K562 (cell line): ENCODE results near the gene ADCY4. TPM values are rescaled to one million over a fixed set of nuclear protein-coding genes. Genes with fewer than 3 reads are reported as not detected.

Experiments used
- ATF4 ChIP-seq: fragments of 450-650 bp; formaldehyde crosslinking; IDR thresholded peaks from 2 replicates; pipeline ENCODE4 v1.4.0; 2022; ENCODE audit warnings: mild to moderate bottlenecking, moderate library complexity
- BRCA1 ChIP-seq, 2 experiments: fragments of 450-650 bp in 1 of 2; sonication (generic) in 1 of 2; formaldehyde crosslinking in 1 of 2; IDR thresholded peaks; 2 replicates each; pipeline versions ENCODE4 v1.5.0 to v1.6.1; 2017 to 2020; ENCODE audit warnings: mild to moderate bottlenecking in 1 of 2, missing genetic modification reagents in 1 of 2
- CBX3 ChIP-seq, 2 experiments: IDR thresholded peaks; 1 replicate in 1 of 2; 2 replicates in 1 of 2; pipeline ENCODE4 v1.6.1; 2012; ENCODE audit warnings: inconsistent platforms in 2 of 2, low read length in 2 of 2, borderline replicate concordance in 1 of 2, control low read depth in 1 of 2
- CREB3L1 ChIP-seq: fragments of 450-650 bp; IDR thresholded peaks from 2 replicates; pipeline ENCODE4 v1.6.1; 2014; ENCODE audit warnings: low read depth, mild to moderate bottlenecking, moderate library complexity, borderline replicate concordance
- HCFC1 ChIP-seq: IDR thresholded peaks from 2 replicates; pipeline ENCODE4 v1.6.1; 2012; ENCODE audit warnings: low read depth, low read length, improper control_type of control experiment
- NCOR1 ChIP-seq: fragments of 450-650 bp; IDR thresholded peaks from 2 replicates; pipeline ENCODE4 v1.6.1; 2016; ENCODE audit warnings: mild to moderate bottlenecking, moderate library complexity
- SUPT5H ChIP-seq: fragments of 450-650 bp; IDR thresholded peaks from 2 replicates; pipeline ENCODE4 v1.6.1; 2016
- TFAM ChIP-seq: fragments of 250-450 bp; sonication (Bioruptor Pico); conservative IDR thresholded peaks from 2 replicates; pipeline ENCODE4 v1.5.0; 2021; ENCODE audit warnings: mild to moderate bottlenecking, moderate library complexity
- ZFX ChIP-seq: sonication (generic); formaldehyde crosslinking; IDR thresholded peaks from 2 replicates; pipeline ENCODE4 v1.8.0; 2022; ENCODE audit warnings: mild to moderate bottlenecking, missing genetic modification reagents, moderate library complexity
- ZMIZ1 ChIP-seq, 2 experiments: fragments of 150-350 bp in 1 of 2; IDR thresholded peaks; 2 replicates each; pipeline ENCODE4 v1.6.1; 2012 to 2016; ENCODE audit warnings: low read depth in 2 of 2, low read length in 2 of 2, mild to moderate bottlenecking in 1 of 2, moderate library complexity in 1 of 2
- ZNF3 ChIP-seq: fragments of 250-450 bp; sonication (Bioruptor Pico); IDR thresholded peaks from 2 replicates; pipeline ENCODE4 v1.5.0; 2021; ENCODE audit warnings: mild to moderate bottlenecking, moderate library complexity
- ZNF384 ChIP-seq: IDR thresholded peaks from 2 replicates; pipeline ENCODE4 v1.6.1; 2012; ENCODE audit warnings: low read depth, low read length, improper control_type of control experiment
- ZNF589 ChIP-seq: fragments of 200-800 bp; sonication (Bioruptor generic); IDR thresholded peaks from 2 replicates; pipeline ENCODE4 v1.6.1; 2016; ENCODE audit warnings: low read depth, missing genetic modification characterization, missing compliant biosample characterization
- polyA plus RNA-seq, 8 experiments: library from polyadenylated mRNA; depleted of rRNA in 4 of 8; stranded (reverse) in 5 of 8; unstranded in 3 of 8; fragments of >200 nt; fragmentation: Nextera tagmentation in 2 of 8; fragmentation: Illumina TruSeq in 1 of 8; extraction: Ambion mirVana in 2 of 8; extraction: Trizol in 1 of 8; gene quantifications; 2 replicates each; pipeline versions ENCODE4 v1.2.1 to v1.2.3, GENCODE V29; 2011 to 2014; ENCODE audit warnings: inconsistent platforms in 1 of 8, missing spikeins in 1 of 8
- total RNA-seq, 7 experiments: library from RNA; depleted of rRNA in 6 of 7; stranded (reverse); fragments of >200 nt in 6 of 7; fragmentation: Illumina TruSeq in 2 of 7; extraction: Trizol in 2 of 7; gene quantifications; 2 replicates each; pipeline versions ENCODE4 v1.2.1 to v1.2.3, GENCODE V29; 2011 to 2021; ENCODE audit warnings: low replicate concordance in 1 of 7
- TF ChIP-seq, protein P1 (sequence below), 3 experiments: fragments of 200-800 bp in 1 of 3; sonication (Bioruptor generic) in 1 of 3; sonication (generic) in 1 of 3; formaldehyde crosslinking in 1 of 3; IDR thresholded peaks; 2 replicates each; pipeline versions ENCODE4 v1.6.1 to v1.8.0; 2016 to 2022; ENCODE audit warnings: mild to moderate bottlenecking in 2 of 3, missing compliant biosample characterization in 2 of 3, missing genetic modification characterization in 2 of 3, missing genetic modification reagents in 1 of 3
- TF ChIP-seq, protein P2 (sequence below), 2 experiments: fragments of 450-650 bp in 1 of 2; IDR thresholded peaks; 2 replicates each; pipeline ENCODE4 v1.6.1; 2011 to 2017; ENCODE audit warnings: low read depth in 2 of 2, antibody characterized with exemption in 1 of 2, borderline replicate concordance in 1 of 2, low read length in 1 of 2, mild to moderate bottlenecking in 1 of 2, mixed read lengths in 1 of 2; ENCODE audit not compliant: control insufficient read depth in 1 of 2

ADCY4 gene
- total and polyA plus RNA-seq, 9 of the 15 experiments (the other 6 are each of a cell fraction or from before 2014, with no cell fraction given) = 0.04 to 0.31 (median 0.15) TPM; not detected in 2

- no peak for TF ChIP-seq ATF4 (CRISPR knock-in tag)
- TF ChIP-seq ZNF384 = peak; percentile 39; the same call in 1 of the 2 replicates
- TF ChIP-seq CBX3 (IDR thresholded peaks at IDR 0.05; ENCODE audit: borderline replicate concordance in 1 of 2, low read length in 2 of 2) = 0 out of 3 replicates have a peak, but pooled peaks of 1 of the 2 experiments have one; percentile 45
- no peak for TF ChIP-seq BRCA1 (IDR thresholded peaks at IDR 0.05)
- no peak for TF ChIP-seq BRCA1 (CRISPR knock-in tag; IDR thresholded peaks at IDR 0.05)
- TF ChIP-seq, protein P1, sequence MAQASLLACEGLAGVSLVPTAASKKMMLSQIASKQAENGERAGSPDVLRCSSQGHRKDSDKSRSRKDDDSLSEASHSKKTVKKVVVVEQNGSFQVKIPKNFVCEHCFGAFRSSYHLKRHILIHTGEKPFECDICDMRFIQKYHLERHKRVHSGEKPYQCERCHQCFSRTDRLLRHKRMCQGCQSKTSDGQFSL (CRISPR knock-in tag; IDR thresholded peaks at IDR 0.05) = no peak
- TF ChIP-seq, protein P1 (tag; IDR thresholded peaks at IDR 0.05) = no peak
- TF ChIP-seq SUPT5H = peak; percentile 62
- peak; percentile 77 for TF ChIP-seq HCFC1
- no peak for TF ChIP-seq ZNF589
- TF ChIP-seq ZMIZ1 (IDR thresholded peaks at IDR 0.05; ENCODE audit: low read depth in 2 of 2, low read length in 2 of 2) = peak in 1 of 2 experiments; percentile 77; a peak in 1 of 4 replicates
- TF ChIP-seq NCOR1 = 0 out of 2 replicates have a peak, but pooled peaks have one; percentile 31
- TF ChIP-seq TFAM (CRISPR knock-in tag) = no peak
- peak; percentile 52; the same call in 1 of the 2 replicates for TF ChIP-seq ZFX (CRISPR knock-in tag)
- TF ChIP-seq, protein P2, sequence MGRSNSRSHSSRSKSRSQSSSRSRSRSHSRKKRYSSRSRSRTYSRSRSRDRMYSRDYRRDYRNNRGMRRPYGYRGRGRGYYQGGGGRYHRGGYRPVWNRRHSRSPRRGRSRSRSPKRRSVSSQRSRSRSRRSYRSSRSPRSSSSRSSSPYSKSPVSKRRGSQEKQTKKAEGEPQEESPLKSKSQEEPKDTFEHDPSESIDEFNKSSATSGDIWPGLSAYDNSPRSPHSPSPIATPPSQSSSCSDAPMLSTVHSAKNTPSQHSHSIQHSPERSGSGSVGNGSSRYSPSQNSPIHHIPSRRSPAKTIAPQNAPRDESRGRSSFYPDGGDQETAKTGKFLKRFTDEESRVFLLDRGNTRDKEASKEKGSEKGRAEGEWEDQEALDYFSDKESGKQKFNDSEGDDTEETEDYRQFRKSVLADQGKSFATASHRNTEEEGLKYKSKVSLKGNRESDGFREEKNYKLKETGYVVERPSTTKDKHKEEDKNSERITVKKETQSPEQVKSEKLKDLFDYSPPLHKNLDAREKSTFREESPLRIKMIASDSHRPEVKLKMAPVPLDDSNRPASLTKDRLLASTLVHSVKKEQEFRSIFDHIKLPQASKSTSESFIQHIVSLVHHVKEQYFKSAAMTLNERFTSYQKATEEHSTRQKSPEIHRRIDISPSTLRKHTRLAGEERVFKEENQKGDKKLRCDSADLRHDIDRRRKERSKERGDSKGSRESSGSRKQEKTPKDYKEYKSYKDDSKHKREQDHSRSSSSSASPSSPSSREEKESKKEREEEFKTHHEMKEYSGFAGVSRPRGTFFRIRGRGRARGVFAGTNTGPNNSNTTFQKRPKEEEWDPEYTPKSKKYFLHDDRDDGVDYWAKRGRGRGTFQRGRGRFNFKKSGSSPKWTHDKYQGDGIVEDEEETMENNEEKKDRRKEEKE (IDR thresholded peaks at IDR 0.05; ENCODE audit: borderline replicate concordance in 1 of 2, control insufficient read depth in 1 of 2, low read depth in 2 of 2, low read length in 1 of 2) = 0 out of 4 replicates have a peak, but pooled peaks of 1 of the 2 experiments have one; percentile 63
- TF ChIP-seq ZNF3 (CRISPR knock-in tag) = no peak
- peak; percentile 94 for TF ChIP-seq CREB3L1
Observed at GRCh38 chr14:24271134-24271833, 63.6 kb downstream of the ADCY4 start, which contains the start of gene RABGGTA (continued).
